B cell (primary cell): ENCODE measurements around the gene ZMYND8. TPM values are rescaled to one million over a fixed set of nuclear protein-coding genes. Genes with fewer than 3 reads are reported as not detected.

Source experiments
- ATAC-seq: fragments of 200-7000 bp; cut with Tn5 transposase; one replicate; pipeline ENCODE4 v1.10.0; 2021; ENCODE audit warnings: low read depth, mild to moderate bottlenecking, moderate number of reproducible peaks, moderate library complexity
- CTCF ChIA-PET: fragments of 350-600 bp; sonication (Branson Sonifier 250); formaldehyde crosslinking; loops from one replicate; lab custom pipeline; 2021; ENCODE audit warnings: antibody characterized with exemption, inconsistent platforms; lab: Charles Lee
- POLR2A ChIA-PET: fragments of 350-600 bp; sonication (Branson Sonifier 250); formaldehyde crosslinking; loops from one replicate; lab custom pipeline; 2021; ENCODE audit warnings: antibody characterized with exemption; lab: Charles Lee
- DNase-seq: peaks from one replicate; pipeline ENCODE4 v3.0.0; 2013
- H2AFZ ChIP-seq: 2 replicates; pipeline ENCODE4 v1.6.1; 2012; ENCODE audit warnings: mild to moderate bottlenecking, low read depth, low read length; ENCODE audit not compliant: insufficient read depth, poor library complexity, severe bottlenecking
- H3K27ac ChIP-seq, 2 donors: 1 replicate in 1 of 2; 2 replicates in 1 of 2; pipeline ENCODE4 v1.5.1; 2012 to 2013; ENCODE audit warnings: low read length in 2 of 2, mild to moderate bottlenecking in 2 of 2, moderate library complexity in 1 of 2
- H3K27me3 ChIP-seq, 4 experiments: fragments of 200-600 bp in 1 of 4; sonication (generic) in 1 of 4; replicated peaks in 1 of 4; 1 replicate in 2 of 4; 2 replicates in 2 of 4; pipeline versions ENCODE4 v1.6.1 to v1.7.0; 2013 to 2016; ENCODE audit warnings: low read length in 3 of 4, mild to moderate bottlenecking in 2 of 4, mixed read lengths in 1 of 4, moderate library complexity in 1 of 4; ENCODE audit not compliant: insufficient read depth in 4 of 4, control insufficient read depth in 3 of 4; ENCODE audit errors: control extremely low read depth in 1 of 4
- H3K36me3 ChIP-seq, 2 experiments: replicated peaks in 1 of 2; 1 replicate in 1 of 2; 2 replicates in 1 of 2; pipeline versions ENCODE4 v1.6.1 to v1.7.1; 2013; ENCODE audit warnings: low read length in 1 of 2; ENCODE audit not compliant: insufficient read depth in 2 of 2, control insufficient read depth in 1 of 2; ENCODE audit errors: control extremely low read depth in 1 of 2, extremely low read depth in 1 of 2
- H3K4me1 ChIP-seq, 2 donors: fragments of 200-600 bp in 1 of 2; sonication (generic) in 1 of 2; 1 replicate in 1 of 2; 2 replicates in 1 of 2; pipeline versions ENCODE4 v1.5.1 to v1.6.1; 2013 to 2017; ENCODE audit warnings: low read length in 2 of 2; ENCODE audit not compliant: control insufficient read depth in 2 of 2, insufficient read depth in 2 of 2
- H3K4me2 ChIP-seq: replicated peaks from 2 replicates; pipeline ENCODE3; 2012; ENCODE audit warnings: mild to moderate bottlenecking, low read depth, low read length; ENCODE audit not compliant: poor library complexity, severe bottlenecking
- H3K4me3 ChIP-seq, 5 experiments: fragments of 200-600 bp in 1 of 5; sonication (generic) in 1 of 5; 1 replicate in 3 of 5; 2 replicates in 2 of 5; pipeline versions ENCODE4 v1.5.1 to v1.7.0; 2011 to 2016; ENCODE audit warnings: low read length in 4 of 5, mild to moderate bottlenecking in 4 of 5, low read depth in 2 of 5, control low read depth in 1 of 5, moderate library complexity in 1 of 5; ENCODE audit not compliant: insufficient read depth in 1 of 5; ENCODE audit errors: control extremely low read depth in 1 of 5, extremely low read depth in 1 of 5
- H3K79me2 ChIP-seq: fragments of 200-600 bp; sonication (generic); one replicate; pipeline ENCODE4 v1.6.0; 2016; ENCODE audit warnings: low read length; ENCODE audit not compliant: control insufficient read depth, insufficient read depth
- H3K9ac ChIP-seq: fragments of 200-600 bp; sonication (generic); 2 replicates; pipeline ENCODE4 v1.6.1; 2017; ENCODE audit warnings: mild to moderate bottlenecking, low read length, moderate library complexity
- H3K9me3 ChIP-seq, 3 donors: one replicate each; pipeline versions ENCODE4 v1.6.1 to v1.7.1; 2013; ENCODE audit warnings: low read length in 2 of 3; ENCODE audit not compliant: control insufficient read depth in 2 of 3, insufficient read depth in 1 of 3; ENCODE audit errors: control extremely low read depth in 1 of 3
- H4K20me1 ChIP-seq: 2 replicates; pipeline ENCODE4 v1.6.0; 2012; ENCODE audit warnings: mild to moderate bottlenecking, low read length; ENCODE audit not compliant: insufficient read depth, control insufficient read depth, poor library complexity, severe bottlenecking
- H3K27ac Mint-ChIP-seq: one replicate; pipeline ENCODE4 v1.8.0; 2021; ENCODE audit warnings: mixed read lengths
- H3K27me3 Mint-ChIP-seq: one replicate; pipeline ENCODE4 v1.8.0; 2021; ENCODE audit warnings: mixed read lengths
- H3K4me1 Mint-ChIP-seq: one replicate; pipeline ENCODE4 v1.8.0; 2021; ENCODE audit warnings: mixed read lengths
- H3K4me3 Mint-ChIP-seq: one replicate; pipeline ENCODE4 v1.8.0; 2021; ENCODE audit warnings: mixed read lengths
- H3K9me3 Mint-ChIP-seq: one replicate; pipeline ENCODE4 v1.8.0; 2022; ENCODE audit warnings: mixed read lengths; ENCODE audit not compliant: insufficient read depth
- EZH2 ChIP-seq: IDR thresholded peaks from 2 replicates; pipeline ENCODE4 v1.6.1; 2012; ENCODE audit warnings: borderline replicate concordance, low read depth, mild to moderate bottlenecking, moderate library complexity, low read length; ENCODE audit not compliant: insufficient read depth, poor library complexity, severe bottlenecking
- WGBS: methylation state at CpG from one replicate; pipeline ENCODE4 v1.1.5; 2013; ENCODE audit warnings: missing lambda C conversion rate; ENCODE audit not compliant: insufficient coverage; 5-methylcytosine and 5-hydroxymethylcytosine counted together
- intact Hi-C: fragments of 100-400 bp; cut with micrococcal nuclease; formaldehyde crosslinking; loops from one replicate; pipeline ENCODE4 v1.10.0; 2022
- polyA plus RNA-seq: library from polyadenylated mRNA; depleted of rRNA; stranded (reverse); fragments of >200 nt; gene quantifications from 2 replicates; pipeline ENCODE4 v1.2.3, GENCODE V29; 2012
- total RNA-seq, 2 donors: library from RNA; stranded (reverse); fragments of 120-200 nt in 1 of 2; gene quantifications; 1 replicate in 1 of 2; 2 replicates in 1 of 2; pipeline versions ENCODE4 v1.2.3 to v1.2.4, GENCODE V29; 2013 to 2022
- TF ChIP-seq, protein P1 (sequence below): fragments of 200-600 bp; IDR thresholded peaks from one replicate; pipeline ENCODE4 v1.8.0; 2022; ENCODE audit warnings: antibody characterized with exemption, mild to moderate bottlenecking

The ZMYND8 gene
- total and polyA plus RNA-seq, 2 donors (not counting 1 experiment from before 2014, with no cell fraction given) = 20.3 to 67.2 TPM

DNA sequence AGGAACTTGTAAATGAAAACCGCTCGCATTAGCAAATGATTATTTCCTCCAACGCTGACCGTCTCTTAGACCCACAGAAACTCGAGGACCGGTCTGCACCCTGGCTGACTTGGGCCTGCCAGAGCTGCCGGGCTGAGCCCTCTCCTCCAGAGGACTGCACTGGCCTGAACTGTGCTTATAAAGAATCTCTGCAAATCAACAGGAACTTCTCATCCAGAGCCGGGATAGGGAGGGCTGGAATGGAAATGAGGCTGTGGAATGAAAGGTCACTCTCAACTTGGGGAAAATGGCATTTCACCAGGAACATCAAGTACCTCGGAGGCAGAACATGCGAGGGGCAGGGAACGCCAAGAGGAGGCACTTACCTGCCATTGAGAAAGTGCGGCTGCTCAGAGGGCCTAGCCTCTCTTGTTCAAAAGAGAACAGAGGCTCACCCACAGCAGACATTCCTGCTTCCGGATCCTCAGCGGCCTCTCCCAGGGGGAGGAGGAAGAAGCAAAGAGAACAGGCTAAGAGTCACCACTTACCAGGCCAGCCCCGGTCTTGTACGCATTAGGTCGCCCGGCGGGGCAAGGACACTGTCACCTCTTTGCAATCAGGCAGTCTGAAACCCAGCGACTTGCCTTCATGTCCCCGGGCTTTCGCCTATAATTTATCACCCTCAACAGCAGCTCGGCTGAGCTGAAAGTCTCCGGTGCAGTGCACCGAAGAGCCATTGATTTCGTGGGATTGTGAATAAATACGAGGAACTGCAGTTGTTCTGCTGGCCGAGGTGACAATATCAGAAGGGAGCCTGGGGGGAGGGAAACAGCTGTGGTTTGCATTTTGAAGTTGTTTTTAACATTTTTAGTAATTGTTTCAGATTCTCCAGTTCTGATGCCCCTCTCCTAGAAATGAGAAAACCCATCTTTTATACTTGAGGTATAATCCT lies 37.6 kb downstream of the ZMYND8 start:
- ChIA-PET POLR2A (interaction anchor here (0.5 kb wide), 1 partner anchor 149 kb away, joined by 3 read pairs; no protein-coding TSS in a partner anchor), CTCF (interaction anchor here (0.6 to 3.1 kb wide), 4 partner anchors 46 to 65 kb away, joined by 3 to 27 read pairs (median 4); no protein-coding TSS in a partner anchor)
- peaks cover 70% of the 10 kb centered on the region for H3K4me1 Mint-ChIP-seq
- H3K36me3 ChIP-seq = peaks cover 0 to 21% of the 10 kb centered on the region in 2 experiments
- peaks cover 31 to 34% of the 10 kb centered on the region in 2 donors for H3K4me1 ChIP-seq
- TF ChIP-seq, protein P1, sequence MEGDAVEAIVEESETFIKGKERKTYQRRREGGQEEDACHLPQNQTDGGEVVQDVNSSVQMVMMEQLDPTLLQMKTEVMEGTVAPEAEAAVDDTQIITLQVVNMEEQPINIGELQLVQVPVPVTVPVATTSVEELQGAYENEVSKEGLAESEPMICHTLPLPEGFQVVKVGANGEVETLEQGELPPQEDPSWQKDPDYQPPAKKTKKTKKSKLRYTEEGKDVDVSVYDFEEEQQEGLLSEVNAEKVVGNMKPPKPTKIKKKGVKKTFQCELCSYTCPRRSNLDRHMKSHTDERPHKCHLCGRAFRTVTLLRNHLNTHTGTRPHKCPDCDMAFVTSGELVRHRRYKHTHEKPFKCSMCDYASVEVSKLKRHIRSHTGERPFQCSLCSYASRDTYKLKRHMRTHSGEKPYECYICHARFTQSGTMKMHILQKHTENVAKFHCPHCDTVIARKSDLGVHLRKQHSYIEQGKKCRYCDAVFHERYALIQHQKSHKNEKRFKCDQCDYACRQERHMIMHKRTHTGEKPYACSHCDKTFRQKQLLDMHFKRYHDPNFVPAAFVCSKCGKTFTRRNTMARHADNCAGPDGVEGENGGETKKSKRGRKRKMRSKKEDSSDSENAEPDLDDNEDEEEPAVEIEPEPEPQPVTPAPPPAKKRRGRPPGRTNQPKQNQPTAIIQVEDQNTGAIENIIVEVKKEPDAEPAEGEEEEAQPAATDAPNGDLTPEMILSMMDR = no peak
- no peak for TF ChIP-seq EZH2
- H3K79me2 ChIP-seq = peaks cover 100% of the 10 kb centered on the region
- peak overlapping the region; percentile 24 for H3K4me3 Mint-ChIP-seq
- intact Hi-C loops = loop anchor here (5.0 kb wide), 1 partner anchor 33 kb away; no protein-coding TSS in a partner anchor
- no peaks in the 10 kb centered on the region for H3K27me3 ChIP-seq
- peaks cover 94% of the 10 kb centered on the region for H4K20me1 ChIP-seq
- peak overlapping the region; percentile 76 for H3K27ac Mint-ChIP-seq
- ATAC-seq = no peak
- DNase-seq = no peak
- no peak overlapping the region for H3K9ac ChIP-seq
- WGBS = 59% methylated on average over 22 of the region's 28 CpGs
- H3K9me3 ChIP-seq = peaks cover 0 to 4% (median 0%) of the 10 kb centered on the region in 3 donors
- no peaks in the 10 kb centered on the region for H3K27me3 Mint-ChIP-seq
- no peak overlapping the region for H2AFZ ChIP-seq
- peak overlapping the region; percentile 39 for H3K4me2 ChIP-seq
- H3K9me3 Mint-ChIP-seq = no peaks in the 10 kb centered on the region
- H3K4me3 ChIP-seq = no peak overlapping the region
- H3K27ac ChIP-seq = peak overlapping the region; percentile 33 to 65
